ENCODE measurements around the gene ACTL7B.

Gene ACTL7B

GRCh38 chr9:108835831-108836230, 20.0 kb downstream of the ACTL7B start (continued):
- TF ChIP-seq ZNF561 (tag by site-specific recombination; IDR thresholded peaks at IDR 0.05; ENCODE audit: borderline replicate concordance) (no peak), PATZ1 (tag by site-specific recombination; IDR thresholded peaks at IDR 0.05) (no peak), PRDM4 (tag by site-specific recombination; IDR thresholded peaks at IDR 0.05) (no peak), WT1 (tag by site-specific recombination; IDR thresholded peaks at IDR 0.05) (no peak)

- TF ChIP-seq ZNF302 (tag by site-specific recombination; IDR thresholded peaks at IDR 0.05; ENCODE audit: low read depth) = no peak
- no peak for TF ChIP-seq ZNF560 (tag by site-specific recombination; IDR thresholded peaks at IDR 0.05; ENCODE audit: borderline replicate concordance)
- TF ChIP-seq TSHZ1 (tag by site-specific recombination; IDR thresholded peaks at IDR 0.05; ENCODE audit: borderline replicate concordance) = no peak
- no peak for TF ChIP-seq ZNF148 (tag by site-specific recombination; IDR thresholded peaks at IDR 0.05; ENCODE audit: borderline replicate concordance)
- TF ChIP-seq ZNF16 (tag by site-specific recombination; IDR thresholded peaks at IDR 0.05; ENCODE audit: low read depth) = no peak
- TF ChIP-seq ZNF623 (tag by site-specific recombination; IDR thresholded peaks at IDR 0.05) = no peak
- no peak for TF ChIP-seq ZNF518A (tag by site-specific recombination; conservative IDR thresholded peaks at IDR 0.05; ENCODE audit: low read depth)
- no peak for TF ChIP-seq ZNF391 (tag by site-specific recombination; IDR thresholded peaks at IDR 0.05; ENCODE audit: borderline replicate concordance, low read depth)
- TF ChIP-seq ZNF776 (tag by site-specific recombination; IDR thresholded peaks at IDR 0.05; ENCODE audit: borderline replicate concordance) = no peak
- TF ChIP-seq ZNF510 (tag by site-specific recombination; IDR thresholded peaks at IDR 0.05; ENCODE audit: insufficient replicate concordance) = no peak
- no peak for TF ChIP-seq ZNF19 (tag by site-specific recombination; IDR thresholded peaks at IDR 0.05; ENCODE audit: low read depth)
- no peak for TF ChIP-seq KLF7 (tag by site-specific recombination; IDR thresholded peaks at IDR 0.05; ENCODE audit: borderline replicate concordance)
- TF ChIP-seq ZNF184 (tag by site-specific recombination; IDR thresholded peaks at IDR 0.05) = no peak
- no peak for TF ChIP-seq ZNF777 (tag by site-specific recombination; IDR thresholded peaks at IDR 0.05; ENCODE audit: borderline replicate concordance)
- ChIA-PET POLR2A (no interaction called here), CTCF (interaction anchor here (1.4 kb wide), 1 partner anchor 73 kb away, joined by 3 read pairs; no protein-coding TSS in a partner anchor)
- no peak overlapping the region for H3K27ac ChIP-seq (ENCODE audit: extremely low read depth, low read depth, low read length)
- no peaks in the 10 kb centered on the region for H3K36me3 ChIP-seq (ENCODE audit: control insufficient read depth in 2 of 2, insufficient read depth in 1 of 2, low read length in 2 of 2)
- no peak overlapping the region for H3K4me3 ChIP-seq (ENCODE audit: low read depth, low read length)
- no peaks in the 10 kb centered on the region for H3K9me3 ChIP-seq (ENCODE audit: control insufficient read depth, insufficient read depth, low read depth, low read length)
- no peaks in the 10 kb centered on the region for H3K4me1 ChIP-seq (ENCODE audit: control insufficient read depth, insufficient read depth, low read length)
Observed at GRCh38 chr9:108834959-108835665, 20.7 kb downstream of the ACTL7B start.
